HepG2 (cell line): ENCODE measurements around the gene LAMA1. TPM values are rescaled to one million over a fixed set of nuclear protein-coding genes. Genes with fewer than 3 reads are reported as not detected.

Source experiments
- ATAC-seq: fragments of 200-7000 bp; cut with Tn5 transposase; 3 replicates; pipeline ENCODE4 v1.9.1; 2020; ENCODE audit warnings: mild to moderate bottlenecking, moderate library complexity
- BruUV-seq: library from RNA; stranded (reverse); fragments of 400-500 nt; replicated peaks from 2 replicates; lab custom pipeline; 2021; lab: Mats Ljungman, UMichigan
- CTCF ChIA-PET: fragments of 300-600 bp; formaldehyde crosslinking; extraction: SDS; loops from one replicate; lab custom pipeline; 2021; ENCODE audit warnings: low total read pairs, inconsistent platforms, low intra/inter-chr PET ratio; lab: Yijun Ruan, JAX
- POLR2A ChIA-PET: fragments of 350-600 bp; sonication (Branson Sonifier 250); formaldehyde crosslinking; loops from one replicate; lab custom pipeline; 2020; ENCODE audit warnings: antibody characterized with exemption, inconsistent platforms; lab: Yijun Ruan, JAX
- DNase-seq: peaks from one replicate; pipeline ENCODE4 v3.0.0-alpha.2; 2015; ENCODE audit warnings: low spot score
- FAIRE-seq: peaks from 3 replicates; lab custom pipeline; 2011; peaks lifted over from hg19 to GRCh38; lab: Jason Lieb, UNC
- H2AFZ ChIP-seq: one replicate; pipeline ENCODE4 v1.6.1; 2011; ENCODE audit warnings: low read length, inconsistent platforms
- H3K27ac ChIP-seq: fragments of 300-600 bp; 3 replicates; pipeline ENCODE4 v1.8.0; 2011; ENCODE audit warnings: mixed run types, mild to moderate bottlenecking, mixed read lengths, low read length, inconsistent platforms; ENCODE audit not compliant: insufficient read depth; ENCODE audit errors: extremely low read length
- H3K27me3 ChIP-seq, 2 experiments: fragments of 200-600 bp in 1 of 2; 2 replicates in 1 of 2; 3 replicates in 1 of 2; pipeline versions ENCODE4 v1.6.0 to v1.8.0; 2011; ENCODE audit warnings: low read length in 2 of 2, mild to moderate bottlenecking in 2 of 2, moderate library complexity in 2 of 2, inconsistent platforms in 1 of 2; ENCODE audit not compliant: insufficient read depth in 2 of 2, control insufficient read depth in 1 of 2
- H3K36me3 ChIP-seq, 2 experiments: fragments of 200-600 bp in 1 of 2; replicated peaks in 1 of 2; 2 replicates in 1 of 2; 3 replicates in 1 of 2; pipeline versions ENCODE4 v1.5.1 to v1.8.0; 2011; ENCODE audit warnings: low read length in 2 of 2, inconsistent platforms in 1 of 2; ENCODE audit not compliant: insufficient read depth in 2 of 2, control insufficient read depth in 1 of 2
- H3K4me1 ChIP-seq: 2 replicates; pipeline ENCODE4 v1.5.1; 2012; ENCODE audit warnings: low read length, inconsistent platforms; ENCODE audit not compliant: insufficient read depth
- H3K4me2 ChIP-seq: 2 replicates; pipeline ENCODE4 v1.6.0; 2011; ENCODE audit warnings: low read depth, low read length, inconsistent platforms
- H3K4me3 ChIP-seq, 3 experiments: fragments of 200-600 bp in 1 of 3; sonication (generic), shearing (Covaris generic) in 1 of 3; replicated peaks in 1 of 3; 2 replicates each; pipeline ENCODE4 v1.5.1; 2011 to 2016; ENCODE audit warnings: low read length in 3 of 3, inconsistent platforms in 2 of 3, low read depth in 2 of 3, mild to moderate bottlenecking in 2 of 3, control low read depth in 1 of 3, mixed read lengths in 1 of 3; ENCODE audit not compliant: insufficient read depth in 1 of 3
- H3K79me2 ChIP-seq: one replicate; pipeline ENCODE4 v1.6.1; 2011; ENCODE audit warnings: low read length, inconsistent platforms; ENCODE audit not compliant: insufficient read depth
- H3K9ac ChIP-seq: 2 replicates; pipeline ENCODE4 v1.6.0; 2011; ENCODE audit warnings: mild to moderate bottlenecking, low read depth, low read length, inconsistent platforms; ENCODE audit not compliant: insufficient read depth
- H3K9me3 ChIP-seq: 2 replicates; pipeline ENCODE4 v1.5.1; 2012; ENCODE audit warnings: mild to moderate bottlenecking, low read length
- H4K20me1 ChIP-seq: 2 replicates; pipeline ENCODE4 v1.6.0; 2011; ENCODE audit warnings: inconsistent platforms, mild to moderate bottlenecking, low read length, moderate library complexity; ENCODE audit not compliant: insufficient read depth
- BHLHE40 ChIP-seq: IDR thresholded peaks from 2 replicates; pipeline ENCODE4 v1.6.1; 2011; ENCODE audit warnings: low read length, improper control_type of control experiment
- CEBPB ChIP-seq: IDR thresholded peaks from 2 replicates; pipeline ENCODE4 v1.6.1; 2011; ENCODE audit warnings: low read depth, low read length, improper control_type of control experiment, borderline replicate concordance
- HNF4A ChIP-seq: sonication (generic); formaldehyde crosslinking; IDR thresholded peaks from 2 replicates; pipeline ENCODE4 v1.4.0; 2020; ENCODE audit warnings: missing genetic modification reagents
- IKZF1 ChIP-seq: fragments of 450-650 bp; IDR thresholded peaks from 2 replicates; pipeline ENCODE4 v1.7.1; 2016
- KLF12 ChIP-seq: sonication (generic); formaldehyde crosslinking; IDR thresholded peaks from 2 replicates; pipeline ENCODE4 v1.4.0; 2020; ENCODE audit warnings: missing genetic modification reagents, borderline replicate concordance
- MAF1 ChIP-seq: sonication (generic); formaldehyde crosslinking; IDR thresholded peaks from 2 replicates; pipeline ENCODE4 v1.5.0; 2020; ENCODE audit warnings: missing genetic modification reagents, borderline replicate concordance
- MIXL1 ChIP-seq: IDR thresholded peaks from 2 replicates; pipeline ENCODE4 v1.6.1; 2016
- MTF2 ChIP-seq: sonication (generic); formaldehyde crosslinking; IDR thresholded peaks from 2 replicates; pipeline ENCODE4 v1.5.0; 2020; ENCODE audit warnings: missing genetic modification reagents, borderline replicate concordance
- NFKB2 ChIP-seq: sonication (generic); formaldehyde crosslinking; IDR thresholded peaks from 2 replicates; pipeline ENCODE4 v1.4.0; 2020; ENCODE audit warnings: missing genetic modification reagents, borderline replicate concordance
- PHF8 ChIP-seq: sonication (generic); formaldehyde crosslinking; IDR thresholded peaks from 2 replicates; pipeline ENCODE4 v1.5.0; 2020; ENCODE audit warnings: missing genetic modification reagents
- SMARCC2 ChIP-seq: fragments of 450-650 bp; IDR thresholded peaks from 2 replicates; pipeline ENCODE4 v1.6.1; 2017; ENCODE audit warnings: antibody characterized with exemption, mild to moderate bottlenecking
- TARDBP ChIP-seq: sonication (generic); formaldehyde crosslinking; IDR thresholded peaks from 2 replicates; pipeline ENCODE4 v1.8.0; 2022; ENCODE audit warnings: mild to moderate bottlenecking, missing genetic modification reagents
- ZBTB7A ChIP-seq: sonication (generic); formaldehyde crosslinking; IDR thresholded peaks from 2 replicates; pipeline ENCODE4 v1.8.0; 2022; ENCODE audit warnings: mild to moderate bottlenecking, missing genetic modification reagents
- ZKSCAN8 ChIP-seq: IDR thresholded peaks from 2 replicates; pipeline ENCODE4 v1.6.1; 2016; ENCODE audit warnings: borderline replicate concordance, missing genetic modification reagents, missing compliant biosample characterization
- ZMAT3 ChIP-seq: sonication (generic); formaldehyde crosslinking; conservative IDR thresholded peaks from 2 replicates; pipeline ENCODE4 v1.7.0; 2021; ENCODE audit warnings: missing genetic modification reagents
- ZNF331 ChIP-seq: sonication (generic); formaldehyde crosslinking; IDR thresholded peaks from 2 replicates; pipeline ENCODE4 v1.4.0; 2020; ENCODE audit warnings: missing genetic modification reagents
- ZNF503 ChIP-seq: sonication (generic); formaldehyde crosslinking; IDR thresholded peaks from 2 replicates; pipeline ENCODE4 v1.4.0; 2020; ENCODE audit warnings: missing genetic modification reagents
- WGBS: methylation state at CpG from one replicate; pipeline ENCODE4 v1.1.6; 2017; ENCODE audit warnings: low lambda C conversion rate; 5-methylcytosine and 5-hydroxymethylcytosine counted together
- in situ Hi-C: cut with HindIII; loops from 2 replicates; pipeline ENCODE4 v1.10.0; 2017; ENCODE audit warnings: low pct_unique_long_range_greater_than_20kb; ENCODE audit not compliant: extremely low pct_ligation_motif_present
- intact Hi-C: fragments of 100-400 bp; cut with micrococcal nuclease; formaldehyde crosslinking; loops from one replicate; pipeline ENCODE4 v1.10.0; 2022; ENCODE audit not compliant: unreplicated experiment
- polyA plus RNA-seq, 8 experiments: library from polyadenylated mRNA; depleted of rRNA in 3 of 8; stranded (reverse) in 7 of 8; unstranded in 1 of 8; fragments of >200 nt; fragmentation: Illumina TruSeq in 4 of 8; extraction: Trizol in 4 of 8; gene quantifications; 2 replicates each; pipeline versions ENCODE4 v1.2.1 to v1.2.3, GENCODE V29; 2011 to 2016; ENCODE audit warnings: low read depth in 4 of 8, missing spikeins in 1 of 8, mixed read lengths in 1 of 8; ENCODE audit not compliant: insufficient read depth in 1 of 8
- total RNA-seq, 5 experiments: library from RNA; depleted of rRNA; stranded (reverse); fragments of >200 nt; fragmentation: Illumina TruSeq; extraction: Trizol; gene quantifications; 2 replicates each; pipeline ENCODE4 v1.2.3, GENCODE V29; 2016; ENCODE audit warnings: low read depth in 1 of 5
- TF ChIP-seq, protein P1 (sequence below): sonication (generic); formaldehyde crosslinking; IDR thresholded peaks from 2 replicates; pipeline ENCODE4 v1.8.1; 2023; ENCODE audit warnings: mild to moderate bottlenecking, inconsistent platforms, moderate library complexity, missing genetic modification reagents, borderline replicate concordance
- TF ChIP-seq, protein P2 (sequence below): sonication (generic); IDR thresholded peaks from 2 replicates; pipeline ENCODE4 v1.6.1; 2016; ENCODE audit warnings: low read depth, borderline replicate concordance
- TF ChIP-seq, protein P3 (sequence below): sonication (generic); formaldehyde crosslinking; IDR thresholded peaks from 2 replicates; pipeline ENCODE4 v1.8.1; 2023; ENCODE audit warnings: missing genetic modification reagents, inconsistent platforms, borderline replicate concordance

LAMA1 gene
- total and polyA plus RNA-seq, 2 of the 13 experiments (the other 11 are each of a cell fraction or from before 2014, with no cell fraction given) = 0.05 to 0.44 TPM

DNA sequence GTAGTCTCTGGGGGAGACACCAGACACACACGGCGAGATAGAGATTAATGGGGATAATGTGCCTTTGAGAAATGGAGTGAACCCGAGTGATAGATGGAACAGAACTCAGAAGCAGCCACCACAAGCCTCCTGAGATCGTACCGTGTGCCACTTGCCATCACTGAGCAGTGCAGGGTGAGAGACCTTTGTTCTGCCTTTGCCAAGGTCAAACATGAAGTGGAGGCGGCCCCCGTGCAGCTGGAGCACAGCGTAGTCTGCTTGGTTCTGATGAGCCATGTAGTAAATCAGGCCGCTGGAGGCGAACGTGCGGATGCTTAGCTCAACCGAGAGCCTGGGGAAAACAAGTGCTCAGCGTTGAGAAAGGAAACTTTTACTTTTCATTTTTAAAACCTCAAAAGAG is 167.0 kb downstream of the LAMA1 start (continued):
- TF ChIP-seq BHLHE40 = no peak
- TF ChIP-seq, protein P1, sequence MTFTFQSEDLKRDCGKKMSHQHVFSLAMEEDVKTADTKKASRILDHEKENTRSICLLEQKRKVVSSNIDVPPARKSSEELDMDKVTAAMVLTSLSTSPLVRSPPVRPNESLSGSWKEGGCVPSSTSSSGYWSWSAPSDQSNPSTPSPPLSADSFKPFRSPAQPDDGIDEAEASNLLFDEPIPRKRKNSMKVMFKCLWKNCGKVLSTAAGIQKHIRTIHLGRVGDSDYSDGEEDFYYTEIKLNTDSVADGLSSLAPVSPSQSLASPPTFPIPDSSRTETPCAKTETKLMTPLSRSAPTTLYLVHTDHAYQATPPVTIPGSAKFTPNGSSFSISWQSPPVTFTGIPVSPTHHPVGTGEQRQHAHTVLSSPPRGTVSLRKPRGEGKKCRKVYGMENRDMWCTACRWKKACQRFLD (CRISPR knock-in tag) = no peak
- TF ChIP-seq, all 625 proteins: peak for 5

GRCh38 chr18:6949800-6950586 is 167.6 kb downstream of the LAMA1 start:
- no peaks in the 10 kb centered on the region for H3K79me2 ChIP-seq
- no peak overlapping the region for H3K4me2 ChIP-seq
- no peaks in the 10 kb centered on the region for H3K36me3 ChIP-seq
- in situ Hi-C loops = no loop called here
- TF ChIP-seq KLF12 (CRISPR knock-in tag) (no peak), MIXL1 (CRISPR knock-in tag) (no peak), ZBTB7A (CRISPR knock-in tag) (no peak), SMARCC2 (no peak), IKZF1 (no peak), TARDBP (CRISPR knock-in tag) (no peak), ZKSCAN8 (CRISPR knock-in tag) (no peak), PHF8 (CRISPR knock-in tag) (no peak), ZMAT3 (CRISPR knock-in tag) (no peak), MAF1 (no peak), MTF2 (CRISPR knock-in tag) (no peak), CEBPB (no peak), ZNF503 (no peak), ZNF331 (CRISPR knock-in tag) (no peak), HNF4A (no peak), NFKB2 (CRISPR knock-in tag) (no peak)
- TF ChIP-seq, protein P2, sequence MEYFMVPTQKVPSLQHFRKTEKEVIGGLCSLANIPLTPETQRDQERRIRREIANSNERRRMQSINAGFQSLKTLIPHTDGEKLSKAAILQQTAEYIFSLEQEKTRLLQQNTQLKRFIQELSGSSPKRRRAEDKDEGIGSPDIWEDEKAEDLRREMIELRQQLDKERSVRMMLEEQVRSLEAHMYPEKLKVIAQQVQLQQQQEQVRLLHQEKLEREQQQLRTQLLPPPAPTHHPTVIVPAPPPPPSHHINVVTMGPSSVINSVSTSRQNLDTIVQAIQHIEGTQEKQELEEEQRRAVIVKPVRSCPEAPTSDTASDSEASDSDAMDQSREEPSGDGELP = no peak
- TF ChIP-seq, protein P3, sequence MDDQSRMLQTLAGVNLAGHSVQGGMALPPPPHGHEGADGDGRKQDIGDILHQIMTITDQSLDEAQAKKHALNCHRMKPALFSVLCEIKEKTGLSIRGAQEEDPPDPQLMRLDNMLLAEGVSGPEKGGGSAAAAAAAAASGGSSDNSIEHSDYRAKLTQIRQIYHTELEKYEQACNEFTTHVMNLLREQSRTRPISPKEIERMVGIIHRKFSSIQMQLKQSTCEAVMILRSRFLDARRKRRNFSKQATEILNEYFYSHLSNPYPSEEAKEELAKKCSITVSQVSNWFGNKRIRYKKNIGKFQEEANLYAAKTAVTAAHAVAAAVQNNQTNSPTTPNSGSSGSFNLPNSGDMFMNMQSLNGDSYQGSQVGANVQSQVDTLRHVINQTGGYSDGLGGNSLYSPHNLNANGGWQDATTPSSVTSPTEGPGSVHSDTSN (CRISPR knock-in tag) = no peak
- TF ChIP-seq, all 625 proteins: peak for 0
- ATAC-seq (no peak), FAIRE-seq (no peak), DNase-seq (no peak)
- ChIA-PET CTCF (no interaction called here), POLR2A (no interaction called here)
- WGBS = 60% methylated on average over 11 of the region's 11 CpGs
- BruUV-seq = no TSS peak
- no peak overlapping the region for H3K27ac ChIP-seq
- H3K27me3 ChIP-seq = peaks cover 0 to 3% of the 10 kb centered on the region in 2 experiments; a peak in 1 of 5 replicates
- H3K9ac ChIP-seq = no peak overlapping the region
- H2AFZ ChIP-seq = no peak overlapping the region
- intact Hi-C loops = no loop called here
- H3K9me3 ChIP-seq = no peaks in the 10 kb centered on the region
- H3K4me3 ChIP-seq = no peak overlapping the region
- no peaks in the 10 kb centered on the region for H4K20me1 ChIP-seq
- H3K4me1 ChIP-seq = peaks cover 42% of the 10 kb centered on the region
